IMR-90 (cell line): ENCODE measurements around the gene PALLD. TPM values are rescaled to one million over a fixed set of nuclear protein-coding genes. Genes with fewer than 3 reads are reported as not detected.

Experiments
- ATAC-seq: fragments of 200-7000 bp; cut with Tn5 transposase; 2 replicates; pipeline ENCODE4 v1.9.1; 2020; ENCODE audit warnings: low read depth, mild to moderate bottlenecking, moderate library complexity
- BruUV-seq: library from RNA; stranded (reverse); fragments of 400-500 nt; replicated peaks from 2 replicates; lab custom pipeline; 2021; lab: Mats Ljungman, UMichigan
- CTCF ChIA-PET: fragments of 300-600 bp; formaldehyde crosslinking; extraction: SDS; loops from one replicate; lab custom pipeline; 2021; ENCODE audit warnings: antibody characterized with exemption; lab: Yijun Ruan, JAX
- POLR2A ChIA-PET: fragments of 300-600 bp; sonication (Branson Sonifier 250); formaldehyde crosslinking; loops from one replicate; lab custom pipeline; 2022; ENCODE audit warnings: antibody characterized with exemption; ENCODE audit not compliant: unreplicated experiment; lab: Charles Lee
- DNase-seq: peaks from one replicate; pipeline ENCODE4 v3.0.0; 2013
- H2AFZ ChIP-seq: replicated peaks from 2 replicates; pipeline ENCODE3; 2013; ENCODE audit warnings: low read length, mild to moderate bottlenecking; ENCODE audit not compliant: poor library complexity
- H2AK5ac ChIP-seq: 2 replicates; pipeline ENCODE4 v1.6.1; 2013; ENCODE audit warnings: low read depth, low read length, inconsistent platforms
- H2AK9ac ChIP-seq: replicated peaks from 2 replicates; pipeline ENCODE3; 2013; ENCODE audit warnings: mild to moderate bottlenecking, low read depth, low read length, moderate library complexity; ENCODE audit not compliant: poor library complexity
- H2BK120ac ChIP-seq: 2 replicates; pipeline ENCODE4 v1.6.1; 2013; ENCODE audit warnings: low read depth, low read length, inconsistent platforms
- H2BK15ac ChIP-seq: 3 replicates; pipeline ENCODE4 v1.6.1; 2013; ENCODE audit warnings: low read depth, low read length, inconsistent platforms
- H2BK20ac ChIP-seq: 2 replicates; pipeline ENCODE4 v1.6.1; 2013; ENCODE audit warnings: low read depth, mild to moderate bottlenecking, inconsistent platforms, low read length, moderate library complexity
- H2BK5ac ChIP-seq: 2 replicates; pipeline ENCODE4 v1.6.1; 2013; ENCODE audit warnings: mild to moderate bottlenecking, low read depth, low read length, inconsistent platforms; ENCODE audit not compliant: poor library complexity, severe bottlenecking
- H3K14ac ChIP-seq: replicated peaks from 2 replicates; pipeline ENCODE4 v1.6.1; 2013; ENCODE audit warnings: low read depth, low read length, inconsistent platforms
- H3K18ac ChIP-seq: 2 replicates; pipeline ENCODE4 v1.6.1; 2013; ENCODE audit warnings: low read depth, low read length, control low read depth
- H3K23ac ChIP-seq: 2 replicates; pipeline ENCODE4 v1.6.1; 2013; ENCODE audit warnings: low read depth, low read length, inconsistent platforms
- H3K27ac ChIP-seq: 2 replicates; pipeline ENCODE4 v1.5.1; 2013; ENCODE audit warnings: mild to moderate bottlenecking, control low read depth, low read length; ENCODE audit not compliant: insufficient read depth
- H3K27me3 ChIP-seq: 2 replicates; pipeline ENCODE4 v1.6.1; 2013; ENCODE audit warnings: low read length; ENCODE audit not compliant: control insufficient read depth, insufficient read depth
- H3K36me3 ChIP-seq: 2 replicates; pipeline ENCODE4 v1.6.1; 2013; ENCODE audit warnings: low read length, mixed read lengths; ENCODE audit not compliant: control insufficient read depth, insufficient read depth
- H3K4ac ChIP-seq: 2 replicates; pipeline ENCODE4 v1.6.1; 2013; ENCODE audit warnings: low read depth, low read length, inconsistent platforms
- H3K4me1 ChIP-seq: 2 replicates; pipeline ENCODE4 v1.6.1; 2013; ENCODE audit warnings: low read length, mixed read lengths; ENCODE audit not compliant: control insufficient read depth, insufficient read depth
- H3K4me2 ChIP-seq: 2 replicates; pipeline ENCODE4 v1.6.1; 2013; ENCODE audit warnings: low read depth, mild to moderate bottlenecking, control low read depth, low read length, moderate library complexity
- H3K4me3 ChIP-seq: 2 replicates; pipeline ENCODE4 v1.5.1; 2013; ENCODE audit warnings: low read depth, mild to moderate bottlenecking, control low read depth, low read length, moderate library complexity; ENCODE audit not compliant: insufficient read depth
- H3K56ac ChIP-seq: 2 replicates; pipeline ENCODE4 v1.6.1; 2013; ENCODE audit warnings: low read length, inconsistent platforms; ENCODE audit not compliant: insufficient read depth; ENCODE audit errors: extremely low read depth
- H3K79me1 ChIP-seq, 2 experiments: 2 replicates each; pipeline ENCODE4 v1.6.1; 2013; ENCODE audit warnings: low read length in 2 of 2, inconsistent platforms in 1 of 2, low read depth in 1 of 2
- H3K9ac ChIP-seq: 2 replicates; pipeline ENCODE4 v1.6.1; 2013; ENCODE audit warnings: low read depth, low read length, control low read depth
- H3K9me1 ChIP-seq: 2 replicates; pipeline ENCODE4 v1.6.1; 2013; ENCODE audit warnings: low read length, inconsistent platforms; ENCODE audit not compliant: insufficient read depth
- H3K9me3 ChIP-seq: 2 replicates; pipeline ENCODE4 v1.6.1; 2013; ENCODE audit warnings: low read length; ENCODE audit not compliant: control insufficient read depth, insufficient read depth
- H4K20me1 ChIP-seq: 2 replicates; pipeline ENCODE4 v1.6.1; 2013; ENCODE audit warnings: low read length, inconsistent platforms; ENCODE audit not compliant: insufficient read depth
- H4K5ac ChIP-seq: 2 replicates; pipeline ENCODE4 v1.6.1; 2013; ENCODE audit warnings: mild to moderate bottlenecking, low read depth, low read length, control low read depth
- H4K8ac ChIP-seq, 2 experiments: 2 replicates each; pipeline ENCODE4 v1.6.1; 2013; ENCODE audit warnings: low read depth in 2 of 2, low read length in 2 of 2, control low read depth in 1 of 2, inconsistent platforms in 1 of 2
- H4K91ac ChIP-seq: 2 replicates; pipeline ENCODE4 v1.6.1; 2013; ENCODE audit warnings: low read depth, low read length, inconsistent platforms; ENCODE audit not compliant: insufficient read depth
- BHLHE40 ChIP-seq: fragments of 150-350 bp; IDR thresholded peaks from 2 replicates; pipeline ENCODE4 v1.6.1; 2016; ENCODE audit warnings: mild to moderate bottlenecking, low read depth, low read length
- CEBPB ChIP-seq: IDR thresholded peaks from 2 replicates; pipeline ENCODE4 v1.6.1; 2012; ENCODE audit warnings: low read depth, low read length, improper control_type of control experiment
- CHD1 ChIP-seq: IDR thresholded peaks from 2 replicates; pipeline ENCODE4 v1.6.1; 2012; ENCODE audit warnings: low read depth, low read length, improper control_type of control experiment
- ELK1 ChIP-seq: fragments of 150-350 bp; IDR thresholded peaks from 2 replicates; pipeline ENCODE4 v1.6.1; 2016; ENCODE audit warnings: low read depth, mild to moderate bottlenecking, low read length, moderate library complexity, borderline replicate concordance
- FOS ChIP-seq: fragments of 150-350 bp; IDR thresholded peaks from 2 replicates; pipeline ENCODE4 v1.6.1; 2016; ENCODE audit warnings: low read depth, low read length
- MAFK ChIP-seq: IDR thresholded peaks from 2 replicates; pipeline ENCODE4 v1.6.1; 2012; ENCODE audit warnings: low read depth, low read length, improper control_type of control experiment
- MAZ ChIP-seq: IDR thresholded peaks from 2 replicates; pipeline ENCODE4 v1.6.1; 2012; ENCODE audit warnings: low read depth, mild to moderate bottlenecking, low read length, improper control_type of control experiment, moderate library complexity, borderline replicate concordance
- MXI1 ChIP-seq: IDR thresholded peaks from 2 replicates; pipeline ENCODE4 v1.6.1; 2012; ENCODE audit warnings: low read depth, mild to moderate bottlenecking, low read length, moderate library complexity, borderline replicate concordance
- NFE2L2 ChIP-seq: fragments of 150-350 bp; IDR thresholded peaks from 2 replicates; pipeline ENCODE4 v1.6.1; 2016; ENCODE audit warnings: low read depth, mild to moderate bottlenecking, low read length
- POLR2A ChIP-seq: IDR thresholded peaks from 2 replicates; pipeline ENCODE4 v1.6.1; 2012; ENCODE audit warnings: mild to moderate bottlenecking, low read depth, low read length
- RAD21 ChIP-seq: IDR thresholded peaks from 2 replicates; pipeline ENCODE4 v1.6.1; 2012; ENCODE audit warnings: low read length, improper control_type of control experiment
- RCOR1 ChIP-seq: IDR thresholded peaks from 2 replicates; pipeline ENCODE4 v1.6.1; 2012; ENCODE audit warnings: mild to moderate bottlenecking, low read length, improper control_type of control experiment; ENCODE audit not compliant: insufficient replicate concordance
- RFX5 ChIP-seq: IDR thresholded peaks from 2 replicates; pipeline ENCODE4 v1.8.0; 2012; ENCODE audit warnings: low read depth, mild to moderate bottlenecking, low read length, moderate library complexity
- SMC3 ChIP-seq: fragments of 150-350 bp; IDR thresholded peaks from 2 replicates; pipeline ENCODE4 v1.6.1; 2016; ENCODE audit warnings: low read depth, mild to moderate bottlenecking, antibody characterized with exemption, low read length, moderate library complexity
- WGBS, 2 experiments: methylation state at CpG; one replicate each; pipeline versions ENCODE4 v1.1.5 to v1.1.7; 2013; ENCODE audit warnings: missing lambda C conversion rate in 2 of 2; ENCODE audit not compliant: insufficient read length in 1 of 2; ENCODE audit errors: extremely low coverage in 2 of 2; 5-methylcytosine and 5-hydroxymethylcytosine counted together
- dilution Hi-C: fragments of 300-500 bp; cut with HindIII; formaldehyde crosslinking; loops from one replicate; pipeline ENCODE4 v1.14.3; 2018; ENCODE audit warnings: low sequenced_read_pairs; ENCODE audit not compliant: unreplicated experiment
- in situ Hi-C: fragments of 300-500 bp; cut with MboI; formaldehyde crosslinking; loops from 3 replicates; pipeline ENCODE4 v1.14.3; 2019; ENCODE audit warnings: low sequenced_read_pairs, inconsistent platforms, mixed read lengths
- intact Hi-C: fragments of 100-400 bp; cut with micrococcal nuclease; formaldehyde crosslinking; loops from 2 replicates; pipeline ENCODE4 v1.10.0; 2022
- polyA plus RNA-seq, 3 experiments: library from polyadenylated mRNA; depleted of rRNA; stranded (reverse); fragments of >200 nt; gene quantifications; 2 replicates each; pipeline ENCODE4 v1.2.3, GENCODE V29; 2012; ENCODE audit warnings: low replicate concordance in 1 of 3
- total RNA-seq: library from RNA; depleted of rRNA; stranded (reverse); fragments of >200 nt; gene quantifications from 2 replicates; pipeline ENCODE4 v1.2.3, GENCODE V29; 2012
- TF ChIP-seq, protein P1 (sequence below): conservative IDR thresholded peaks from 2 replicates; pipeline ENCODE4 v1.5.1; 2012; ENCODE audit warnings: mild to moderate bottlenecking, low read depth, low read length, improper control_type of control experiment
- TF ChIP-seq, protein P2 (sequence below): fragments of 150-350 bp; IDR thresholded peaks from 2 replicates; pipeline ENCODE4 v1.6.1; 2017; ENCODE audit warnings: mild to moderate bottlenecking, antibody characterized with exemption, low read length, low read depth

PALLD gene
- total and polyA plus RNA-seq, 2 of the 4 experiments (the other 2 are of a cell fraction), result 91.0 to 91.9 TPM

DNA sequence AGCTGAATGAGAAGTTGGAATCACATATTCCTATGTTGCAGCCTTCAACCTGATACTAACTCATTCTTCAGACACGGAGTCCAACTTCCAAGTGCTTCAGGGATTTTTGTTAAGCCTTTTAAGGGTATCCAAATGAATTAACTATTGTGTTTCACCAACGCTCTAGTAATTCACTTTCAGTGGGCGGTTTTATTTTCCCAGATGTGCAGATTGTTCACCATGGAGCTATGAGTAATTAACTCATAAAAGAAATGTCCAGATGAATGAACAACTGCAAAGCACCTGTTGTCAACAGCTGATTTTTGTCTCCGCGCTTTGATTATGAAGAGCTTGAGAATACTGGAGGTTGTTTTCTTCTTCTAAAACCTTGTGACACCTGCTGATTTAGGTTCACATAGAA, 325.6 kb downstream of the PALLD start:
- no peak overlapping the region for H3K9ac ChIP-seq
- no peak overlapping the region for H4K91ac ChIP-seq
- H3K4me2 ChIP-seq, result no peak overlapping the region
- no peak overlapping the region for H2AK9ac ChIP-seq
- DNase-seq (no peak), ATAC-seq (no peak)
- dilution Hi-C loops, result no loop called here
- BruUV-seq, result no TSS peak
- no peak overlapping the region for H2BK5ac ChIP-seq
- no peak for TF ChIP-seq RCOR1
- TF ChIP-seq ELK1, result no peak
- TF ChIP-seq RFX5, result no peak
- no peak for TF ChIP-seq MAFK
- TF ChIP-seq SMC3, result no peak
- TF ChIP-seq NFE2L2, result no peak
- TF ChIP-seq POLR2A, result no peak
- no peak for TF ChIP-seq MAZ
- no peak for TF ChIP-seq CHD1
- no peak for TF ChIP-seq CEBPB
- TF ChIP-seq BHLHE40, result no peak
- TF ChIP-seq, protein P1, sequence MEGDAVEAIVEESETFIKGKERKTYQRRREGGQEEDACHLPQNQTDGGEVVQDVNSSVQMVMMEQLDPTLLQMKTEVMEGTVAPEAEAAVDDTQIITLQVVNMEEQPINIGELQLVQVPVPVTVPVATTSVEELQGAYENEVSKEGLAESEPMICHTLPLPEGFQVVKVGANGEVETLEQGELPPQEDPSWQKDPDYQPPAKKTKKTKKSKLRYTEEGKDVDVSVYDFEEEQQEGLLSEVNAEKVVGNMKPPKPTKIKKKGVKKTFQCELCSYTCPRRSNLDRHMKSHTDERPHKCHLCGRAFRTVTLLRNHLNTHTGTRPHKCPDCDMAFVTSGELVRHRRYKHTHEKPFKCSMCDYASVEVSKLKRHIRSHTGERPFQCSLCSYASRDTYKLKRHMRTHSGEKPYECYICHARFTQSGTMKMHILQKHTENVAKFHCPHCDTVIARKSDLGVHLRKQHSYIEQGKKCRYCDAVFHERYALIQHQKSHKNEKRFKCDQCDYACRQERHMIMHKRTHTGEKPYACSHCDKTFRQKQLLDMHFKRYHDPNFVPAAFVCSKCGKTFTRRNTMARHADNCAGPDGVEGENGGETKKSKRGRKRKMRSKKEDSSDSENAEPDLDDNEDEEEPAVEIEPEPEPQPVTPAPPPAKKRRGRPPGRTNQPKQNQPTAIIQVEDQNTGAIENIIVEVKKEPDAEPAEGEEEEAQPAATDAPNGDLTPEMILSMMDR, result no peak
- no peak for TF ChIP-seq FOS
- TF ChIP-seq, protein P2, sequence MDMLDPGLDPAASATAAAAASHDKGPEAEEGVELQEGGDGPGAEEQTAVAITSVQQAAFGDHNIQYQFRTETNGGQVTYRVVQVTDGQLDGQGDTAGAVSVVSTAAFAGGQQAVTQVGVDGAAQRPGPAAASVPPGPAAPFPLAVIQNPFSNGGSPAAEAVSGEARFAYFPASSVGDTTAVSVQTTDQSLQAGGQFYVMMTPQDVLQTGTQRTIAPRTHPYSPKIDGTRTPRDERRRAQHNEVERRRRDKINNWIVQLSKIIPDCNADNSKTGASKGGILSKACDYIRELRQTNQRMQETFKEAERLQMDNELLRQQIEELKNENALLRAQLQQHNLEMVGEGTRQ, result no peak
- no peak for TF ChIP-seq RAD21
- TF ChIP-seq MXI1, result no peak
- H4K5ac ChIP-seq, result no peak overlapping the region; the same call in 1 of the 2 replicates
- H3K4me3 ChIP-seq, result no peak overlapping the region
- no peaks in the 10 kb centered on the region for H3K9me3 ChIP-seq
- H3K4me1 ChIP-seq, result no peaks in the 10 kb centered on the region; the same call in 1 of the 2 replicates
- intact Hi-C loops, result no loop called here
- no peak overlapping the region for H2AFZ ChIP-seq
- H3K79me1 ChIP-seq, result peaks cover 0 to 4% of the 10 kb centered on the region in 2 experiments; a peak in 1 of 4 replicates
- H3K27me3 ChIP-seq, result no peaks in the 10 kb centered on the region
- no peak overlapping the region for H3K4ac ChIP-seq
- no peaks in the 10 kb centered on the region for H4K20me1 ChIP-seq
- H4K8ac ChIP-seq, result no peak overlapping the region
- no peak overlapping the region for H3K23ac ChIP-seq
- POLR2A ChIA-PET, result interaction anchor here (1.4 kb wide), 1 partner anchor 9 kb away, joined by 12 read pairs; no protein-coding TSS in a partner anchor
- in situ Hi-C loops, result no loop called here
- H2AK5ac ChIP-seq, result no peak overlapping the region
- H3K14ac ChIP-seq, result no peak overlapping the region
- H3K27ac ChIP-seq, result no peak overlapping the region
- H2BK15ac ChIP-seq, result no peak overlapping the region
- CTCF ChIA-PET, result interaction anchor here (0.7 to 1.5 kb wide), 2 partner anchors 9 to 10 kb away, joined by 3 to 4 read pairs; no protein-coding TSS in a partner anchor
- H3K56ac ChIP-seq, result no peak overlapping the region
- no peak overlapping the region; the same call in 1 of the 2 replicates for H3K18ac ChIP-seq
- no peaks in the 10 kb centered on the region for H3K36me3 ChIP-seq
- H2BK120ac ChIP-seq, result no peak overlapping the region
- peaks cover 3% of the 10 kb centered on the region; the same call in 1 of the 2 replicates for H3K9me1 ChIP-seq
- no CpG with 5 or more reads among the region's 5 CpGs for WGBS, 2 experiments
- H2BK20ac ChIP-seq, result no peak overlapping the region
